HFFc6 (cell line): ENCODE results near the gene MOB3C. TPM values are rescaled to one million over a fixed set of nuclear protein-coding genes. Genes with fewer than 3 reads are reported as not detected.
A peak's percentile ranks its signal among the peaks of the same experiment; 100 is the strongest.

Experiments
- DNase-seq: peaks from one replicate; pipeline ENCODE4 v3.0.0-alpha.2; 2018
- H3K27ac Mint-ChIP-seq: 2 replicates; pipeline ENCODE4 v1.8.0; 2020; ENCODE audit warnings: mild to moderate bottlenecking, mixed read lengths
- H3K27me3 Mint-ChIP-seq: 2 replicates; pipeline ENCODE4 v1.8.0; 2021; ENCODE audit warnings: mild to moderate bottlenecking, moderate library complexity, mixed read lengths; ENCODE audit not compliant: insufficient read depth
- H3K36me3 Mint-ChIP-seq: 2 replicates; pipeline ENCODE4 v1.8.0; 2021; ENCODE audit warnings: low read depth, mixed read lengths
- H3K4me1 Mint-ChIP-seq: 2 replicates; pipeline ENCODE4 v1.8.0; 2020; ENCODE audit warnings: low read depth, mixed read lengths
- H3K4me3 Mint-ChIP-seq: 2 replicates; pipeline ENCODE4 v1.8.0; 2020; ENCODE audit warnings: mild to moderate bottlenecking, moderate library complexity, mixed read lengths
- H3K9me3 Mint-ChIP-seq: 2 replicates; pipeline ENCODE4 v1.8.0; 2020; ENCODE audit warnings: mild to moderate bottlenecking, mixed read lengths
- total RNA-seq, 6 experiments: library from RNA; stranded (reverse); fragmentation: NEBNext Ultra II Directional; extraction: Animal tissue kit (Norgen Biotek cat#: 25700); gene quantifications; 2 replicates in 1 of 6; 3 replicates in 5 of 6; pipeline ENCODE4 v1.2.3, GENCODE V29; 2021
- TF ChIP-seq, protein P1 (sequence below): fragments of 200-600 bp; sonication (generic); IDR thresholded peaks from 2 replicates; pipeline ENCODE4 v1.5.0; 2021; ENCODE audit warnings: antibody characterized with exemption, mild to moderate bottlenecking

Gene MOB3C
- total RNA-seq, 6 experiments from 2014 or later = 6.3 to 8.5 (median 7.2) TPM

DNA sequence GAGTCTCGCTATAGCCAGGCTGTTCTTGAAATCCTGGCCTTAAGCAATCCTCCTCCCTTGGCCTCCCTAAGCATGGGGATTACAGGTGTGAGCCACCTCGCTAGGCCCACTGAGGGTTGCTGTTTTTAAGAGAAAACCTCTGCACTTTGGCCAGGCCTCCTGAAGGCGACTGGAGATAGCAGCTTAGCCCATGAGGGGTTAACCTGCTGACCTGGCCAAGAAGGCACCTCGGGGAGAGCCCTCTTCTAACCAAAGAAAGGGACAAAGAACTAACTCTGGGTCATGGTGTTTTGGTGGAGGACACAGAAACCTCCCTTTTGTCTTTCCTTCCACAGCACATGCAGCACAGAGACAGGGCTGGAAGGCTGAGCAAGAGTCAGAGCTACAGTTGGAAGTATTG lies 47.5 kb downstream of the MOB3C start:
- H3K27me3 Mint-ChIP-seq = no peaks in the 10 kb centered on the region
- peaks cover 28% of the 10 kb centered on the region for H3K36me3 Mint-ChIP-seq
- H3K4me3 Mint-ChIP-seq = no peak overlapping the region
- no peak for DNase-seq
- TF ChIP-seq, protein P1, sequence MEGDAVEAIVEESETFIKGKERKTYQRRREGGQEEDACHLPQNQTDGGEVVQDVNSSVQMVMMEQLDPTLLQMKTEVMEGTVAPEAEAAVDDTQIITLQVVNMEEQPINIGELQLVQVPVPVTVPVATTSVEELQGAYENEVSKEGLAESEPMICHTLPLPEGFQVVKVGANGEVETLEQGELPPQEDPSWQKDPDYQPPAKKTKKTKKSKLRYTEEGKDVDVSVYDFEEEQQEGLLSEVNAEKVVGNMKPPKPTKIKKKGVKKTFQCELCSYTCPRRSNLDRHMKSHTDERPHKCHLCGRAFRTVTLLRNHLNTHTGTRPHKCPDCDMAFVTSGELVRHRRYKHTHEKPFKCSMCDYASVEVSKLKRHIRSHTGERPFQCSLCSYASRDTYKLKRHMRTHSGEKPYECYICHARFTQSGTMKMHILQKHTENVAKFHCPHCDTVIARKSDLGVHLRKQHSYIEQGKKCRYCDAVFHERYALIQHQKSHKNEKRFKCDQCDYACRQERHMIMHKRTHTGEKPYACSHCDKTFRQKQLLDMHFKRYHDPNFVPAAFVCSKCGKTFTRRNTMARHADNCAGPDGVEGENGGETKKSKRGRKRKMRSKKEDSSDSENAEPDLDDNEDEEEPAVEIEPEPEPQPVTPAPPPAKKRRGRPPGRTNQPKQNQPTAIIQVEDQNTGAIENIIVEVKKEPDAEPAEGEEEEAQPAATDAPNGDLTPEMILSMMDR = no peak
- no peaks in the 10 kb centered on the region for H3K9me3 Mint-ChIP-seq
- peaks cover 14% of the 10 kb centered on the region for H3K4me1 Mint-ChIP-seq
- no peak overlapping the region for H3K27ac Mint-ChIP-seq

DNA sequence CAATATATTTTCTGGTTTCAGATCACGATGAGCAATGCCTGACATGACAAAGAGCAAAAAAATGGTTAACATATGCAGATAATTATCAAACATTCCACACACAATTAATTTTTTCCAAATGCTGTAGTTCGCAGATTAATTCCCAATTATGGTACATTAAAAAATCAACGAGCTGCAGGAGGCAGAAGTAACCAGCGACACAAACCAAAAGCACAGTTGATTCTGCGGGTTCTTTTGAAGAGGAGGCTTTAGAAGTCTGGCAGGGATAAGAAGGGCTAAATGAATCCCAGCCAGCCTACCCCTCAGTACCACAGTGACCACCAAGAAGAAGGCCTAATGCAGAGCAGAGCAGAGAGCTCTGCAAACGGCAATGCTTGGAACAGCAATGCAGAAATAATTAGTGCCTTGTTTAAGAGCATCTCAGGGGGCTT lies 48.1 kb downstream of the MOB3C start:
- Mint-ChIP-seq H3K4me3 (no peak overlapping the region), H3K27me3 (no peaks in the 10 kb centered on the region), H3K4me1 (peaks cover 14% of the 10 kb centered on the region)

GRCh38 chr1:46563341-46563740 lies 53.3 kb downstream of the MOB3C start:
- no peak overlapping the region for H3K27ac Mint-ChIP-seq
- no peaks in the 10 kb centered on the region for H3K9me3 Mint-ChIP-seq
- TF ChIP-seq, protein P1 = no peak
- peaks cover 6% of the 10 kb centered on the region for H3K4me1 Mint-ChIP-seq
- H3K4me3 Mint-ChIP-seq = no peak overlapping the region
- no peak for DNase-seq
- H3K36me3 Mint-ChIP-seq = peaks cover 28% of the 10 kb centered on the region
- H3K27me3 Mint-ChIP-seq = no peaks in the 10 kb centered on the region

More for the DNA sequence above, 48.1 kb downstream of the MOB3C start:
- H3K36me3 Mint-ChIP-seq = peaks cover 28% of the 10 kb centered on the region
- H3K27ac Mint-ChIP-seq = peak overlapping the region; percentile 16; the same call in 1 of the 2 replicates
- no peaks in the 10 kb centered on the region for H3K9me3 Mint-ChIP-seq
- TF ChIP-seq, protein P1 = no peak
- DNase-seq = no peak

DNA sequence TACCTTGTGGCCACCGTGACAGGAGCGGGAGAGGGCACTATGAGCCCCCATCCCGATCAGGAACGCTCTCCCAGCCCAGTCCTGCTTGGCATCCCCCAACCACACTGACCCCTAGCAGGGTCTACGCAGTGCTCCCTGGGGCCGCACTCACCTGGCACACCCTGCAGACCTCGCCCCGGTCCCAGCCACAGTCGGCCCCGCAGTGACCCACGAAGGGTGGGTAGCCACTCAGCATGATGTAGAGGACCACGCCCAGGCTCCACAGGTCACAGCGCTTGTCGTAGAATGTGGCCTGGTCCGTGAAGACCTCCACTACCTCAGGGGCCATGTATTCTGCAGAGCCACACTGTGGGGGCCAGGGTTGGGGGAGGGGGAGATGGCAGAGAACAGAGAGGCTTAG lies 54.1 kb downstream of the MOB3C start:
- H3K9me3 Mint-ChIP-seq = no peaks in the 10 kb centered on the region

DNA sequence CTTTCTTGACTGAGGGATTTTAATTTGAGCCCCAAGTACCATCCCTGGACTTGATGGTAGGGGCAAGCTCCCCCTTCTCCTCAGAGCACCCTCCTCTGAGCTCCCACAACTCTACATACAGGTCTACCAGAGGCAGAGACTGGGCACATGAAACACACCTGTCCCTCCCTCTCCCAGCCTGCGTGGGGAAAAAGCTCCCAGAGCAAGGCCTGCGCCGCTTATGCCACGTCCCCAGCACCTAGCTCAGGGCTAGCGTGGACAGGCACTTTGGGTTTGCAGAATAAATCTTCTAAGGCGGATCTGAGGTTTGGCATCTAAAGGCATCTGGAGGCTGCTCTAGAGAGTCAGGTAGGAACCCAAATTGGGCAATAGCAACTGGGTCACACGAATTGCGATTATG lies 57.6 kb downstream of the MOB3C start:
- no peak overlapping the region for H3K4me3 Mint-ChIP-seq
- H3K9me3 Mint-ChIP-seq = no peaks in the 10 kb centered on the region
- H3K27ac Mint-ChIP-seq = no peak overlapping the region
- no peak for DNase-seq
- TF ChIP-seq, protein P1 = no peak
- H3K36me3 Mint-ChIP-seq = peaks cover 6% of the 10 kb centered on the region
- H3K4me1 Mint-ChIP-seq = no peaks in the 10 kb centered on the region
- no peaks in the 10 kb centered on the region for H3K27me3 Mint-ChIP-seq

More for the DNA sequence above, 54.1 kb downstream of the MOB3C start:
- DNase-seq = no peak
- Mint-ChIP-seq H3K4me3 (no peak overlapping the region), H3K36me3 (peaks cover 29% of the 10 kb centered on the region), H3K27me3 (no peaks in the 10 kb centered on the region), H3K4me1 (no peaks in the 10 kb centered on the region), H3K27ac (no peak overlapping the region)
- TF ChIP-seq, protein P1 = no peak
